Measurements from ENCODE around the gene CELSR1.
A peak's percentile ranks its signal among the peaks of the same experiment; 100 is the strongest.
"Not testable (repeated sequence)": the region's sequence is repeated elsewhere in the genome, so short reads cannot be mapped to it uniquely, and the experiment has no call there.

The CELSR1 gene

DNA sequence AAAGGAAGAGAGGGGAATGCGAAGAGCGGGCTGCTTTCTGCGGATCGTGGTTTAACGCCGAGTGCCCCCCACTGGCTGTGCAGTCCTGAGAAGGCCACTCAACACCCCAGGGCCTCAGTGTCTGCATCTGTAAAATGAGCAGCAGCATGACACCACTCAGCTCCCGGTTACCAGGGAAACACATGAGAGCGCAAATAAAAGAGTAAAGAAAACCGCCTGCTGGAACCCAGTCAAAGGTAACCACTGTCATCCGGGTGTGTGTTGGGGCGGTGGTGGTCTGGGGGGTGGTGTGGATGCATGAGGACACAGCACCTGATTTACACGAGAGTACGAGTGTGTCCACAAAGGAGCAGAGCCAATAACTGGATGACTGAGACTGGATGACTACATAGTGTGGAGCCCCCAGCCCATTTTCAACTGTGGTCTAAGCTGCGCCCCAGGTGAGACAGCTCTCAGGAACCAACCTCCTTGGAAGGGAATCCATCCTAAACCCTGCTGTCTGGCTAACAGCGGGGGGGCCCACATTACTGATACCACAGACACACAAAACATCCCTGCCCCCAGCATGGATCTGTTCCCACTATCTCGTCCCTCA, 5.7 kb downstream of the CELSR1 start:
- no peak for DNase-seq

DNA sequence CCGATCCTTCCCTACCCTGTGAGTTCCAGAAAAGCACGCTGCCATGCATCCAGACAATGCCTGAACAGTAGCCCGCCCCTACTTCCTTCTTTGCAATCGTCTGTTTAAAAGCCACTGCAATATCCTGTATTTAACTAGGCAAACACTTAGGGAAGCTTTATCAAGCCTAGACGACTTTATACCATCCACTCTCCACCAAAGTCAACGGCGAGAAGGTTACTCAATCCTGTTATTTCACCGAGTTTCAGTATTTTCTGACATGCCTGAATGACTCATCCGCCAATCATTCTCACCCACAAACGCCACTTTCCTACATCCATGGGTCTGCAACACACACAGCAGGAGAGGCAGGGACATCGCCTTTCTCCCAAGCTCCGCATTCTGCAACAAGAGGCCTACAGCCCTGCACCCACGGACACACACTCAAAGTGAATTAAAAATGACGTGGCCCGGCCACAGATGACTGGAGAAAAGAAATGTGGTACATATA, 9.3 kb downstream of the CELSR1 start:
- peak; percentile 15 for DNase-seq

GRCh38 chr22:46526244-46526839, 11.1 kb downstream of the CELSR1 start:
- DNase-seq = no peak

DNA sequence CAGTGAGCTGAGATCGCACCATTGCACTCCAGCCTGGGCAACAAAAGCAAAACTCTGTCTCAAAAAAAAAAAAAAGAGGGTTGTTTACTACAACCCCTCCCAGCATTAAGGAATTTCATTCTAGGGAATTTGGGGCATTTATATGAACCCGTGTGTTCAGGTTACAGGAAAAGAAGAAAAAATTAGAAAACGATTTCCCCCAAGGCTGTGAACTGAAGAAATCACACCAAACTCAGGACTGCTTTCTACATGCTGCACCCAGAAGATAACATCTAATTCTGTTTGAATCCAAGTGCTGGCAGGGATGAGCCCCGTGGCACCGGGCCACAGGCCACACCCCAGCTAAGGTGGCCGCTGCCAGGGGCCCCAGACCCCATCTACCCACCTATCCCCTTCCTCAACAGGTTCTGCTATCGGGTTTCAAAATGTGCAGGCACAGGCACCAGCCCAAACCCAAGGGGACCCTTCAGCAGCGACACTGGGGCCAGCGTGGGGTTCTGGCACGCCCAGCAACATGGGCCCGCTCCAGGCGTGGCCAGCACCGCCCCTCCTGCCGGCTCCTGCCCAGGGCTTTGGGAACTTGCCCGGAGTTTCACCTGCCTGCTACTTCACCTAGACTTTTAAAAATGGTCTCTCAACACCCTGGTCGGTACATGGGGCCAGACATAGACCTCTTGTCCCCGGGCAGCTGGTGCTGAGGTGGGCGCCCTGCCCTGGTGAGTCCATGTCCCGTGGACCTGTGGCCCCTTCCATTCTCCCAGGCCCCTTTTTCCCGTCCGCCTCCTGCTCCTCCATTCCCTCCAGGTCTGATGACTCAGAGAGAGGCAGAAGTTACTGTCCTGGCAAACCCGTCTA, 11.8 kb downstream of the CELSR1 start:
- DNase-seq = no peak

DNA sequence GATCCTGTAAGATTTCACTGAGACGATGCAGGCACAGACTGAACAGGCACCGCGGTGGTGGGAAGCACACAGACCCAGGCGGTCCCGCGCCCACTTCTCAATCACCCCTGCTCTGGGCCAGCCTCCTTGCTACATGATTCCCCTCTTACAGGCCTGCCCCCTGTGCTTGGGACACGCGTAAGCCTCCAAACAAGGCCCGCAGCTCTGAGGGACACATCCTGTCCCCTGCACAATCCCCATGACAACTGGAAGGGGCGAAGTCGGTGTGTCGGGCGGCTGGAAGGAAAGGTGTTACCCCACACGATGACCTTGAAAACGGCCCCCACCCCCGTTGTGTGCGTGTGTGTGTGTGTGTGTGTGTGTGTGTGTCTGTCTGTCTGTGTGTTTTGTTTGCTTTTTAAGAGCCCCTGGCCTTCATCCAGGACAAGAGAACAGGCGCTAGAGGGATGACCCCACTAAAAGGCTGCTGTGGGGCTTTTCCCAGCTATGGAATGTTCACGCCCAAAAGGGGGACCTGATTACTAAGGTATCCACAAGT, 13.1 kb downstream of the CELSR1 start:
- DNase-seq = no peak

GRCh38 chr22:46522797-46523196, 14.6 kb downstream of the CELSR1 start:
- no peak for DNase-seq

GRCh38 chr22:46521994-46522393, 15.4 kb downstream of the CELSR1 start:
- no peak for DNase-seq

DNA sequence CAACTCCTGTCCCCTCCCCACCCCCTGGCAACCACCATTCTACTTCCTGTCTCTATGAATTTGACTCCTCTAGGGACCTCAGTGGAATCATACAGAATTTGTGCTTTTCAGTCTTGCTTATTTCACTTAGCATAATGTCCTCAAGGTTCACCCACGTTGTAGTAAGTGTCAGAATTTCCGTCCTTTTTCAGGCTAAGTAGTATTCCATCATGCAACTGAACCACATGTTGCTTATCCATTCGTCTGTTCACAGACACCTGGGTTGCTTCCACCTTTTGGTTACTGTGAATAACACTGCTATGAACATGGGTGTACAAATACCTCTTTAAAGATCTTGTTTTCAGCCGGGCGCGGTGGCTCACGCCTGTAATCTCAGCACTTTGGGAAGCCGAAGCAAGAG, 16.5 kb downstream of the CELSR1 start:
- DNase-seq = no peak

DNA sequence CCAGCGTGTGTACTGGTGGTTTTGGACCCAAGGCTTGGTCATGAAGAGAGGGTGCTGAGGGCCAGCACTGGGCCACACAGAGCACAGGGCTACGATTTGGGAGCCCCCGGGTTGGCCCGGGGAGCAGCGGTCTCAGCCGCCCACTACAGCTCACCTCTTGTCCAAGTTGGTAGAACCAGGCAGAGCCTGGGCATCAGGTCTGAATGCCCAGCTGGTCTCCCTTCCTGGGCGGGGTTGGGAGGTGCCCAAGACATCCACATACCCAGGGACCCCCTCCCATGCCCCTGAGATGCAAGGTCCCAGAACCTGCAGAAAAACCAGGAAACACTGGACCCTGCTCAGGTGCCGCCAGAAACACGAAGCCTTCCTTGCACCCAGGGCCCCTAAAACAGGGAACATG, 18.0 kb downstream of the CELSR1 start:
- no peak for DNase-seq

DNA sequence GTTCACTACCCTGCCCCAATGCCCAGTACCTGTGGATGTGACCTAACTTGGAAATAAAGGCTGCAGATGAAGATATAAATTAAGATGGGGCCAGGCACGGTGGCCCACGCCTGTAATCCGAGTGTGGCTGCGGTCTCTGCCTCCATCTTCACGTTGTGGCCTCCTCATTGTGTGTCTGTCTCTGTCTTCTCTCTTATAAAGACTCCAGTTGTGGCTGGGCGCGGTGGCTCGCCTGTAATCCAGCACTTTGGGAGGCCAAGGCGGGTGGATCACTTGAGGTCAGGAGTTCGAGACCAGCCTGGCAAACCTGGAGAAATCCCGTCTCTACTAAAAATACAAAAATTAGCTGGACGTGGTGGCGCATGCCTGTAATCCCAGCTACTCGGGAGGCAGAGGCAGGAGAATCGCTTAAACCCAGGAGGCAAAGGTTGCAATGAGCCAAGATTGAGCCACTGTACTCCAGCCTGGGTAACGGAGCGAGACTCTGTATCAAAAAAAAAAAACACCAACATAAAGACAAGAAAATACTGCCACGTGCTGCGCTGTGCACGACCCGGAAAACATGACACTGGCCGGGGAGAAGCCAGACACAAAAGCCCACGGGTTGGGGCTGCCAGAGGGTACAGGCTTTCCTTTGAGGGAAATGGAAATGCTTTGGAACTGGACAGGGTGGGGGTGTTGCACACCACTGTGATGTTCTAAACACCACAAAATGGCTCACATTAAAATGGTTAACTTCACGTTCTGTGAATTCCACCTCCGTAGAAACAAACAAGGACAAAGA, 18.7 kb downstream of the CELSR1 start:
- no peak for DNase-seq

- DNase-seq = no peak
These were observed 19.4 kb downstream of the CELSR1 start for GRCh38 chr22:46518038-46518437.

DNA sequence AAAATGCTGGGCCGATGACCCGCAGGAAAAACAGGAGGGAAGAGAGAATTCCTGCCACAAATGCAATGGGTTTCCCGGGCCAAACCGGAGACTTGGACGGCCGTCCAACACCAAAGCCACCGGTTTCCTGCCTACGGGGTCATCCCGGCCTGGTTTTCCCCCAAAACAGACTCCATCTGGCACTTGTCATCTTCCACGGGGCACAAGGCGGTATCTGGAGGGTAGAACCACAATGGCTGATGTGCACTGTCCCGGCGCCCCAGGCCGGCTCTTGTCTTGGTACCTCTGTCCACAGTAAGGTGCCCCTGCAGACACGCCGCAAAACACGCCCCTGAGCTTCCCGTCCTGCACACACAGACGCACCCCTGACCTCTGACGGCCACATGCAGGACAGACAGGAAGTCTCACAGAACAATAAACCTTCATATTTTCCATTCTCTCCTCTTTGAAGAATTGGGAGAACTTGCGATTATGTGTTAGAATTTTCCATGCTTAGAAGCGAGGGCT, 20.1 kb downstream of the CELSR1 start:
- DNase-seq = no peak

DNA sequence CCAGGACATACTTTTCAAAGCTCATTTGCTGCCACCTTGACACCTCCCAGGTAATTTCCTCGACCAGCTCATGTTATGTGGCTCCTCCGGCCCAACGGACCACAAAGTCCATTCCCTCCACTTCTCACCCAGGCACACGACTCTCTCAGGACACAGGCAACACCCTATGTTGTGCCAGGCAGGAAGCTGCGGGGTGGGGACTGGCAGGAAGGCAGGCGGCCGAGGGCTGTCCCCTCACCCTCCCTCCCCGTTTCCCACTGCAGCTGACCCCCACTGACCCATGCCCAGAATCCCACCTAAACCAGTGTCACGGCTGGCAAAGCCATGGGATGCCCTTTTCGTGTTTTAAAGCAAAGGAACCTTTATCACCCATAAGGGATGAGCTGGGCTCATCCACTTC, 20.8 kb downstream of the CELSR1 start:
- DNase-seq = no peak

DNA sequence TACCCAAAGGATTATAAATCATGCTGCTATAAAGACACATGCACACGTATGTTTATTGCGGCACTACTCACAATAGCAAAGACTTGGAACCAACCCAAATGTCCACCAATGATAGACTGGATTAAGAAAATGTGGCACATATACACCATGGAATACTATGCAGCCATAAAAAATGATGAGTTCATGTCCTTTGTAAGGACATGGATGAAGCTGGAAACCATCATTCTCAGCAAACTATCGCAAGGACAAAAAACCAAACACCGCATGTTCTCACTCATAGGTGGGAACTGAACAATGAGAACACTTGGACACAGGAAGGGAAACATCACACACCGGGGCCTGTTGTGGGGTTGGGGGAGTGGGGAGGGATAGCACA, 21.3 kb downstream of the CELSR1 start:
- DNase-seq = not testable (repeated sequence)

GRCh38 chr22:46515208-46516111, 22.0 kb downstream of the CELSR1 start:
- DNase-seq = no peak

DNA sequence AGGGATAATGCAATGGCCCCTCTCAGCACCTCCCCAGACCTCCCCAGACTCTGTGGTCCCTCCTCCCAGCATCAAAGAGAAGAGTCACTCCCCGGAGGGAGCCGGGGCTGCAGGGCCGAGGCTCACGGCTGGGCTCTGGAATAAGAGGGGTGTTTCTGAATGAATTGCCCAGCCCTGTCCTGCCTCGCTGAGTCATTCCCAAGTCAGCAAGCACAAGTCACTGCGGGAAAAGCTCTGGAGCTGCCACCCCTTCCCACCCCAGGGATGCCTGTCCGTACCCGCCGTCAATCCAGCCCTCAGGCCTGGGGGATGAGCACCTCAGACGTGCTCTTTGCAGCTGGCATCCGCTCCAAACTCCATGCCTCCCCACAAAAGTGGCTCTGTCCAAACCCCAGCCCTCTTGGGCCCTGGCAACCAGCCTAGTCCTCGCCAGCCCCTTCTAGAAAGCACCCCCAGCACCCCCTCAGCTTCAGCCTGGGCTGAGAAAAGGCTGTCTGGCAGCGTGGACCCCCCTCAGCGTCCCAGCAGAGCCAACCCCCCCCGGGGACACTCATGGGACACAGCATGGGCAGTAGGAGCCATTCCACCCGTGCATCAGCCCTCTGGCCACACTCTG, 22.7 kb downstream of the CELSR1 start:
- no peak for DNase-seq

DNA sequence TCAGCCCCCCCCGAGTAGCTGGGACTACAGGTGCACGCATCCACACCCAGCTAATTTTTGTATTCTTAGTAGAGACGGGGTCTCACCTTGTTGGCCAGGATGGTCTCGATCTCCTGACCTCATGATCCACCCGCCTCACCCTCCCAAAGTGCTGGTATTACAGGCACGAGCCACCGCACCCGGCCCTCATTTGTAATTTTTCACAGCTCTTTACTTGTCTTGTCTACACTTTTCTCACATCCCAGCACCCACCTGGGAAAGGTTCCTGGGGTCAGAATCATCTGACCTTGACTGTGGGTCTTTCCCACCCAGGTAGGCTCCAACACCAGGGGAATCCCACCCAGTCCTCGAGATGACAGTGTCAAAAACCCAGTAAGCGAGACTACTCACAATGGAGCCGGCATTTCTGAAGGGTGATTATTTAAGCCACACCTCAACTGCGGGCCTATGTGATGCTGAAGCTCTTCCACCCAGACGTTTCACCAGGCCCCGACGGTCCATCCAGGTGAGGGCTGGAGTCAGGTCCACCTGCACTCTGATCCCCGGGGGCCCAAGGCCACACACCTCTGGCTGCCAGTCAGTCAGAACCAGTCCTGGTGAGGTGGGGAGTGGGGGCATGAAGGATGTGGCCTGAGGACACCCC, 23.4 kb downstream of the CELSR1 start:
- no peak for DNase-seq

DNA sequence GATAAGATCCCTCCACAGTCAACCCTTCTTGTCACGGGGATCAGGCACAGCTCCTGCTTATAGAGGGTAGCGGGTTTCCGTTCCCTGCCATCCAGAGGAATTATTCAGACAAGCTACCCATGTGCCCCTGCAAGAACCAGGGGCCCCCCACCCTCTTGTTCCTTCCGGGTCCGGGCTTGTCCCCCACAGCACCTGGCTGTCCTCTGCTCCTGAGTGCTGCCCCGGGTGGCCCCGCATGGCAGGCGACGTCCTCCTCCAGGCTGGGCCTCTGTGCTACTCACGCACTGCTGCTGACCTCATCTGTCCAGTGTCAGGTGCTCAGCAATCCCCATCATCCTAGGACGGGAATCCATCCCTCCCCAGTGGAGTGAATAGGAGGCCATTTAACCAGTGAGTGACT, 24.7 kb downstream of the CELSR1 start:
- DNase-seq = no peak

GRCh38 chr22:46512039-46512370, 25.4 kb downstream of the CELSR1 start:
- no peak for DNase-seq

GRCh38 chr22:46511151-46512038, 26.0 kb downstream of the CELSR1 start:
- DNase-seq = no peak

All from stimulated activated CD4-positive, alpha-beta T cell treated with anti-CD3 and anti-CD28 coated beads, Interleukin-15, amount 100 ng/mL, for 24 hours (primary cell).